ENCODE measurements around the gene DLGAP4.

DNA sequence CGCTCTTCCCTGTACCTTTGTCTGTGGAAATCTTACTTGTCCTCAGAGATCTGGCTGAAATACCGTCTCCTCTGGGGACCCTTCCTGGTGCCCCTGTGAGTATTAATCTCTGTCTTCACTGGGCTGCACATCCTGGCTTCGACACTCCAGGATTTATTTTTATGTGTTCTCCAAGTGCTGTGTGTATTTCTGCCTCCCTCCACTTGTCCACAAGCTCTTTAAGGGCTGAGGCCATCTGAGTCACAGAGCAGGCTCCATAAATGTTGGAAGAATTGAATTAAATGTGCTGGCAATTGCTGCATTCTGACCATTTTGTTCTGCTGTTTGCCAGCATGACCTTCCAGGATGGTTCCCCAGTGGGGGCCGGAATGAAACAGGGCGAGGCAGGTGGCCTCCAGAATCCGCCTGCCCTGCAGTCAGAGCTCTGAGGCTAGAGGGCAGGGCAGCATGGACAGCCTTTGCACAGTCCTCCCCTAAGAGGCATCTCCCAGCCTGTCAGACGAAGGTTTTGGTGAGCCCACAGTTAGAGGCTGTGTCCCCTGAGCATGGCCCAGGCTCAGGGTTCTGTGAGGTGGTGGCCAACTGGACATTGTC lies 105.8 kb downstream of the DLGAP4 start:
- no peak for TF ChIP-seq CTCF (IDR thresholded peaks at IDR 0.05)
- TF ChIP-seq POLR2A (IDR thresholded peaks at IDR 0.05), result no peak
